SK-N-SH treated with all-trans-retinoic acid at 6 μM for 48 hours (cell line): Measurements from ENCODE around the gene TMPRSS11B.

Experiments
- ATAC-seq: fragments of 200-7000 bp; cut with Tn5 transposase; 3 replicates; pipeline ENCODE4 v1.9.1; 2020; ENCODE audit warnings: mild to moderate bottlenecking, moderate library complexity
- ARNTL ChIP-seq: fragments of 450-650 bp; formaldehyde crosslinking; IDR thresholded peaks from 2 replicates; pipeline ENCODE4 v1.5.0; 2020; ENCODE audit warnings: low read depth, mild to moderate bottlenecking, moderate library complexity, borderline replicate concordance
- BACH2 ChIP-seq: fragments of 250-450 bp; sonication (Bioruptor Pico); IDR thresholded peaks from 2 replicates; pipeline ENCODE4 v1.9.0; 2021; ENCODE audit warnings: mild to moderate bottlenecking, borderline replicate concordance
- CSRNP3 ChIP-seq: fragments of 250-450 bp; sonication (Bioruptor Pico); IDR thresholded peaks from 2 replicates; pipeline ENCODE4 v1.5.1; 2021; ENCODE audit warnings: mild to moderate bottlenecking, moderate library complexity
- GLIS3 ChIP-seq: fragments of 250-450 bp; sonication (Bioruptor Pico); IDR thresholded peaks from 2 replicates; pipeline ENCODE4 v1.5.0; 2020; ENCODE audit warnings: mild to moderate bottlenecking, moderate library complexity
- ISL1 ChIP-seq: fragments of 250-450 bp; sonication (Bioruptor Pico); IDR thresholded peaks from 2 replicates; pipeline ENCODE4 v2.1.2; 2022; ENCODE audit warnings: mild to moderate bottlenecking, moderate library complexity
- OSR1 ChIP-seq: fragments of 250-450 bp; sonication (Bioruptor Pico); IDR thresholded peaks from 2 replicates; pipeline ENCODE4 v1.8.0; 2022; ENCODE audit warnings: moderate library complexity, mild to moderate bottlenecking, inconsistent platforms
- PPARA ChIP-seq: fragments of 250-450 bp; sonication (Bioruptor Pico); IDR thresholded peaks from 2 replicates; pipeline ENCODE4 v1.5.0; 2020; ENCODE audit warnings: mild to moderate bottlenecking, borderline replicate concordance
- RARB ChIP-seq: fragments of 250-450 bp; sonication (Bioruptor Pico); IDR thresholded peaks from 2 replicates; pipeline ENCODE4 v1.8.0; 2021; ENCODE audit warnings: mild to moderate bottlenecking, moderate library complexity
- SNAI2 ChIP-seq: fragments of 250-450 bp; sonication (Bioruptor Pico); IDR thresholded peaks from 2 replicates; pipeline ENCODE4 v1.5.0; 2020; ENCODE audit warnings: mild to moderate bottlenecking, moderate library complexity
- TCF4 ChIP-seq: fragments of 250-450 bp; sonication (Bioruptor Pico); IDR thresholded peaks from 2 replicates; pipeline ENCODE4 v1.8.0; 2021; ENCODE audit warnings: mild to moderate bottlenecking, moderate library complexity, borderline replicate concordance
- TOX ChIP-seq: fragments of 250-450 bp; sonication (Bioruptor Pico); IDR thresholded peaks from 2 replicates; pipeline ENCODE4 v1.8.0; 2021; ENCODE audit warnings: mild to moderate bottlenecking, moderate library complexity, borderline replicate concordance
- ZC3H10 ChIP-seq: fragments of 250-450 bp; sonication (Bioruptor Pico); IDR thresholded peaks from 2 replicates; pipeline ENCODE4 v1.5.1; 2021; ENCODE audit warnings: mild to moderate bottlenecking, moderate library complexity
- ZFP3 ChIP-seq: fragments of 250-450 bp; sonication (Bioruptor Pico); IDR thresholded peaks from 2 replicates; pipeline ENCODE4 v1.5.0; 2020; ENCODE audit warnings: mild to moderate bottlenecking, moderate library complexity
- ZFP30 ChIP-seq: fragments of 450-650 bp; formaldehyde crosslinking; IDR thresholded peaks from 2 replicates; pipeline ENCODE4 v1.5.0; 2022; ENCODE audit warnings: mild to moderate bottlenecking, moderate library complexity
- ZNF565 ChIP-seq: fragments of 450-650 bp; formaldehyde crosslinking; conservative IDR thresholded peaks from 2 replicates; pipeline ENCODE4 v1.5.0; 2020; ENCODE audit warnings: low read depth, mild to moderate bottlenecking, moderate library complexity
- ZNF70 ChIP-seq: fragments of 450-650 bp; formaldehyde crosslinking; IDR thresholded peaks from 2 replicates; pipeline ENCODE4 v1.5.0; 2020; ENCODE audit warnings: mild to moderate bottlenecking, moderate library complexity
- ZNF8 ChIP-seq: fragments of 450-650 bp; formaldehyde crosslinking; IDR thresholded peaks from 2 replicates; pipeline ENCODE4 v1.5.0; 2020; ENCODE audit warnings: mild to moderate bottlenecking, moderate library complexity
- TF ChIP-seq, protein P1 (sequence below): fragments of 250-450 bp; sonication (Bioruptor Pico); IDR thresholded peaks from 2 replicates; pipeline ENCODE4 v1.8.0; 2020; ENCODE audit warnings: mild to moderate bottlenecking, moderate library complexity, borderline replicate concordance
- TF ChIP-seq, protein P2 (sequence below): fragments of 250-450 bp; sonication (Bioruptor Pico); IDR thresholded peaks from 2 replicates; pipeline ENCODE4 v1.8.0; 2021; ENCODE audit warnings: low read depth, mild to moderate bottlenecking, moderate library complexity, borderline replicate concordance
- TF ChIP-seq, protein P3 (sequence below): fragments of 250-450 bp; sonication (Bioruptor Pico); IDR thresholded peaks from 2 replicates; pipeline ENCODE4 v1.5.0; 2020; ENCODE audit warnings: mild to moderate bottlenecking, moderate library complexity
- TF ChIP-seq, protein P4 (sequence below): fragments of 250-450 bp; sonication (Bioruptor Pico); IDR thresholded peaks from 2 replicates; pipeline ENCODE4 v1.5.1; 2020; ENCODE audit warnings: low read depth, mild to moderate bottlenecking, moderate library complexity

TMPRSS11B gene

GRCh38 chr4:68249434-68249833 is 3.9 kb upstream of the TMPRSS11B start (continued):
- TF ChIP-seq ZNF8 (no peak), ZNF70 (CRISPR knock-in tag) (no peak)
- TF ChIP-seq, protein P1, sequence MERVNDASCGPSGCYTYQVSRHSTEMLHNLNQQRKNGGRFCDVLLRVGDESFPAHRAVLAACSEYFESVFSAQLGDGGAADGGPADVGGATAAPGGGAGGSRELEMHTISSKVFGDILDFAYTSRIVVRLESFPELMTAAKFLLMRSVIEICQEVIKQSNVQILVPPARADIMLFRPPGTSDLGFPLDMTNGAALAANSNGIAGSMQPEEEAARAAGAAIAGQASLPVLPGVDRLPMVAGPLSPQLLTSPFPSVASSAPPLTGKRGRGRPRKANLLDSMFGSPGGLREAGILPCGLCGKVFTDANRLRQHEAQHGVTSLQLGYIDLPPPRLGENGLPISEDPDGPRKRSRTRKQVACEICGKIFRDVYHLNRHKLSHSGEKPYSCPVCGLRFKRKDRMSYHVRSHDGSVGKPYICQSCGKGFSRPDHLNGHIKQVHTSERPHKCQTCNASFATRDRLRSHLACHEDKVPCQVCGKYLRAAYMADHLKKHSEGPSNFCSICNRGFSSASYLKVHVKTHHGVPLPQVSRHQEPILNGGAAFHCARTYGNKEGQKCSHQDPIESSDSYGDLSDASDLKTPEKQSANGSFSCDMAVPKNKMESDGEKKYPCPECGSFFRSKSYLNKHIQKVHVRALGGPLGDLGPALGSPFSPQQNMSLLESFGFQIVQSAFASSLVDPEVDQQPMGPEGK, result no peak

DNA sequence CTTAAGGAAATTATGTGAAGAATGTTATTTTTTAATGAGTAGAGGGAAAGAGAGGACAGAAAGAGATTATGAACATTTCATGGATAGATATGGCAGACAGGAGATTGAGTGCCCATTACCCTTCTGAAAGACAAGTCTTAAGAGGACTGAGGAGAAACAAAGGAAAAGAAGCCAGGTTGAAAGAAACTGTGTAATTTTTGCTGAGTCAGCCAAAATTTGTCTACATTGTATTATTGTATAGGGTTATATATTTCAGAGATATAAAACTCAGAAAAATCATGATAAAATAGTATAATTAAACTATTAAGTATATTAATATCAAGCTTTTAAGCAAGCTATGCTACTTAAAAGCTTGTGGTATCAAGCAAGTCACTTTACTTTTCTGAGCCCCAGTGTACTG is 4.9 kb downstream of the TMPRSS11B start:
- no peak for ATAC-seq

DNA sequence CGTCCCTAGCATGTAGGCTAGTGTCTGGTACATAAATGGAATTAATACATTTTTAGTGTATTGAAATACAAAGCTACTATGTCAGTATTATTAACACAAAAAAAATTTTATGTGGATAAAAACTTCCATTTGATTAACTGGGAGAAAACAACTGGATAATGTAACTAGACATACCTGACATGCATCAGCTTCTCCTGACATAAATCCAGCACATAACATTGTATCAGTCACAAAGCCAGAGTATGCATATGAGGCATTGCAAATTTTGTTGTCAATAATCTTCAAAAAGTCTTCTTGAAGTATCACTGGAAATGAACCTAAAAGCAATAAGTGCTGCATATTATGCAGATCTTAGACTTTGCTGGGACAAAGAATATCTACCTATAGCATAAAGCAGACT is 16.9 kb downstream of the TMPRSS11B start:
- no peak for TF ChIP-seq ZC3H10 (CRISPR knock-in tag)
- TF ChIP-seq, protein P2, sequence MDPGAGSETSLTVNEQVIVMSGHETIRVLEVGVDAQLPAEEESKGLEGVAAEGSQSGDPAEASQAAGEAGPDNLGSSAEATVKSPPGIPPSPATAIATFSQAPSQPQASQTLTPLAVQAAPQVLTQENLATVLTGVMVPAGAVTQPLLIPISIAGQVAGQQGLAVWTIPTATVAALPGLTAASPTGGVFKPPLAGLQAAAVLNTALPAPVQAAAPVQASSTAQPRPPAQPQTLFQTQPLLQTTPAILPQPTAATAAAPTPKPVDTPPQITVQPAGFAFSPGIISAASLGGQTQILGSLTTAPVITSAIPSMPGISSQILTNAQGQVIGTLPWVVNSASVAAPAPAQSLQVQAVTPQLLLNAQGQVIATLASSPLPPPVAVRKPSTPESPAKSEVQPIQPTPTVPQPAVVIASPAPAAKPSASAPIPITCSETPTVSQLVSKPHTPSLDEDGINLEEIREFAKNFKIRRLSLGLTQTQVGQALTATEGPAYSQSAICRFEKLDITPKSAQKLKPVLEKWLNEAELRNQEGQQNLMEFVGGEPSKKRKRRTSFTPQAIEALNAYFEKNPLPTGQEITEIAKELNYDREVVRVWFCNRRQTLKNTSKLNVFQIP (CRISPR knock-in tag), result no peak
- no peak for TF ChIP-seq ZFP30 (CRISPR knock-in tag)
- TF ChIP-seq GLIS3, result no peak
- TF ChIP-seq TCF4 (CRISPR knock-in tag), result no peak
- TF ChIP-seq OSR1, result no peak
- TF ChIP-seq BACH2 (CRISPR knock-in tag), result no peak
- TF ChIP-seq ZNF8, result no peak
- no peak for TF ChIP-seq RARB (CRISPR knock-in tag)
- no peak for TF ChIP-seq SNAI2 (CRISPR knock-in tag)
- TF ChIP-seq, protein P3, sequence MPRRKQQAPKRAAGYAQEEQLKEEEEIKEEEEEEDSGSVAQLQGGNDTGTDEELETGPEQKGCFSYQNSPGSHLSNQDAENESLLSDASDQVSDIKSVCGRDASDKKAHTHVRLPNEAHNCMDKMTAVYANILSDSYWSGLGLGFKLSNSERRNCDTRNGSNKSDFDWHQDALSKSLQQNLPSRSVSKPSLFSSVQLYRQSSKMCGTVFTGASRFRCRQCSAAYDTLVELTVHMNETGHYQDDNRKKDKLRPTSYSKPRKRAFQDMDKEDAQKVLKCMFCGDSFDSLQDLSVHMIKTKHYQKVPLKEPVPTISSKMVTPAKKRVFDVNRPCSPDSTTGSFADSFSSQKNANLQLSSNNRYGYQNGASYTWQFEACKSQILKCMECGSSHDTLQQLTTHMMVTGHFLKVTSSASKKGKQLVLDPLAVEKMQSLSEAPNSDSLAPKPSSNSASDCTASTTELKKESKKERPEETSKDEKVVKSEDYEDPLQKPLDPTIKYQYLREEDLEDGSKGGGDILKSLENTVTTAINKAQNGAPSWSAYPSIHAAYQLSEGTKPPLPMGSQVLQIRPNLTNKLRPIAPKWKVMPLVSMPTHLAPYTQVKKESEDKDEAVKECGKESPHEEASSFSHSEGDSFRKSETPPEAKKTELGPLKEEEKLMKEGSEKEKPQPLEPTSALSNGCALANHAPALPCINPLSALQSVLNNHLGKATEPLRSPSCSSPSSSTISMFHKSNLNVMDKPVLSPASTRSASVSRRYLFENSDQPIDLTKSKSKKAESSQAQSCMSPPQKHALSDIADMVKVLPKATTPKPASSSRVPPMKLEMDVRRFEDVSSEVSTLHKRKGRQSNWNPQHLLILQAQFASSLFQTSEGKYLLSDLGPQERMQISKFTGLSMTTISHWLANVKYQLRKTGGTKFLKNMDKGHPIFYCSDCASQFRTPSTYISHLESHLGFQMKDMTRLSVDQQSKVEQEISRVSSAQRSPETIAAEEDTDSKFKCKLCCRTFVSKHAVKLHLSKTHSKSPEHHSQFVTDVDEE, result no peak
- TF ChIP-seq TOX, result no peak
- no peak for TF ChIP-seq ZNF565
- TF ChIP-seq ISL1 (CRISPR knock-in tag), result no peak
- TF ChIP-seq CSRNP3, result no peak
- TF ChIP-seq, protein P4, sequence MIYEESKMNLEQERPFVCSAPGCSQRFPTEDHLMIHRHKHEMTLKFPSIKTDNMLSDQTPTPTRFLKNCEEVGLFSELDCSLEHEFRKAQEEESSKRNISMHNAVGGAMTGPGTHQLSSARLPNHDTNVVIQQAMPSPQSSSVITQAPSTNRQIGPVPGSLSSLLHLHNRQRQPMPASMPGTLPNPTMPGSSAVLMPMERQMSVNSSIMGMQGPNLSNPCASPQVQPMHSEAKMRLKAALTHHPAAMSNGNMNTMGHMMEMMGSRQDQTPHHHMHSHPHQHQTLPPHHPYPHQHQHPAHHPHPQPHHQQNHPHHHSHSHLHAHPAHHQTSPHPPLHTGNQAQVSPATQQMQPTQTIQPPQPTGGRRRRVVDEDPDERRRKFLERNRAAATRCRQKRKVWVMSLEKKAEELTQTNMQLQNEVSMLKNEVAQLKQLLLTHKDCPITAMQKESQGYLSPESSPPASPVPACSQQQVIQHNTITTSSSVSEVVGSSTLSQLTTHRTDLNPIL, result no peak
- TF ChIP-seq ZFP3 (CRISPR knock-in tag), result no peak
- no peak for TF ChIP-seq PPARA (CRISPR knock-in tag)
- ATAC-seq, result no peak

More for the DNA sequence above, 4.9 kb downstream of the TMPRSS11B start:
- TF ChIP-seq RARB (CRISPR knock-in tag) (no peak), SNAI2 (CRISPR knock-in tag) (no peak)

DNA sequence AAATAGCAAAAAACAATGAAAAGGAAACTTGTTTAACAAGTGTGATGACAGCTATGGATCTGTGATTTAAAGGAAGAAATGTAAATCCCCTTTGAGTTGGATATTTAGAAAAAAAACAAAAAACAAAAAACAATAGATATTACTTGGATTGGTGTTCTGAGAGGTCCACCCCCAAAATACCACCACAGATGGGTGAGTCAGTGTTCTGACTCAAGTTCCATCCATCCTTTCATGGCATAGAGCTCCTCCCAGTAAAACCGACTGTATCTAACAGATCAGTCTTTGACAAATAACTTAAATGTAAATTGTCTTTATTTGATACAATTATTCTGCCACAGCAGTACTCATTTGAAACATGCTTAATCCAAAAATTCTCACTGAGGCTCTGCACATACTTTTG is 27.4 kb downstream of the TMPRSS11B start:
- ATAC-seq, result no peak
- TF ChIP-seq OSR1, result no peak
- TF ChIP-seq, protein P2 (CRISPR knock-in tag), result no peak
- no peak for TF ChIP-seq SNAI2 (CRISPR knock-in tag)
- TF ChIP-seq ARNTL (CRISPR knock-in tag), result no peak
- TF ChIP-seq, protein P1, result no peak
- no peak for TF ChIP-seq TCF4 (CRISPR knock-in tag)
- TF ChIP-seq ZNF70 (CRISPR knock-in tag), result no peak
- TF ChIP-seq, protein P4, result no peak
- TF ChIP-seq ZFP30 (CRISPR knock-in tag), result no peak
- TF ChIP-seq ZFP3 (CRISPR knock-in tag), result no peak
